Kasumi-1 (cell line): ENCODE results near the gene SORD.
"Not testable (repeated sequence)": the region's sequence is repeated elsewhere in the genome, so short reads cannot be mapped to it uniquely, and the experiment has no call there.

Experiments
- DNase-seq, 2 experiments: peaks; one replicate each; lab custom pipeline; 2025; lab: John Stamatoyannopoulos, UW

The SORD gene

DNA sequence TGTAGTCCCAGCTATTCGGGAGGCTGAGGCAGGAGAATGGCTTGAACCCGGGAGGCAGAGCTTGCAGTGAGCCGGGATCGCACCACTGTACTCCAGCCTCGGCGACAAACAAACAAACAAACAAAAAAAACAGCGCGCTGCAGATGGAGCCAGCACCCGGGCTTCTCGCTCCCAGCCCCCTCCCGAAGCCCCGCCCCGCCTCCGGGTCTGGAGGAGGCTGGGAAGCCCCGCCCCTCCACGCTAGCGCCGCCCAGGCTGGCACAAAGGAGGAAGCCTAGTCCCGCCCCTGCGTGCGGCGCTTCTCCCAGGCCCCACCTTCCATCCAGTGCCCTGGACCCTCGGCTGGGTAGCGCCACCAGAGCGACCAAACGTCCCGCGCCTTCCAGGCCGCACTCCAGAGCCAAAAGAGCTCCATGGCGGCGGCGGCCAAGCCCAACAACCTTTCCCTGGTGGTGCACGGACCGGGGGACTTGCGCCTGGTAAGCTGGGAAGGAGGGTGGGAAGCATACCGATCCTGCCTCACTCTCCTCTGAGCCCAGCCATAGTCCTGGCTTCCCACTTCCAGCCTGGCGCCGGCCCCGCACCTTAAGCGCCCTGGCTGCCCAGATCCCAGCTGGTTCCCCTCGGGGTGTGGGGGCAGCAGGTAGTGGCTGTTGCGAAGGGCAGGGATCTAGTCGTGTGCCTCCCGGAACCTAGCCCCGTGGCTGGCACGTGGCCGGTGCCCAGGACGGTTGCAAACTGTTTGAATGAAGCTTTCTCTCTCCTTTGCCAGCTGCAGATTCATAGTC lies at the start of gene SORD:
SORD (plus strand) TSS at position 325 of the 788 bp plus-strand sequence; CDS start at position 414, 89 bp downstream.
- peak; percentile 28 to 58 for DNase-seq

DNA sequence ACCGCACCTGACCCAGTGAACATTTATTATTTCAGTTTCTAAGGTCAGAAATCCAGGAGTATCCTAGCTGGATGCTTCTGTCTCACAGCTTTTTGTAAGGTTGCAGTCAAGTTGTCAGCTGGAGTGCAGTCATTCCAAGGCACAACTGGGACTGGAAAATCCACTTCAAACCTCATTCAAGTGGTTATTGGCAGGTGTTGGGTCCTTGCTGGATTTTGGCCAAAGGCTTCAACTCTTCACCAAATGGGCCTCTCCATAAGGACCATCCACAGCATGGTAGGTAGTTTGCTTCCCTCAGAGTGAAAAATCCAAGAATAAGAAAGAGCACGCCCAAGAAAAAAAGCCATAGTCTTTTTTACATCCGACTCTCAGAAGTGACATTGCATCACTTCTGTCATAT lies 46.8 kb upstream of the SORD start:
- DNase-seq: not testable (repeated sequence)

DNA sequence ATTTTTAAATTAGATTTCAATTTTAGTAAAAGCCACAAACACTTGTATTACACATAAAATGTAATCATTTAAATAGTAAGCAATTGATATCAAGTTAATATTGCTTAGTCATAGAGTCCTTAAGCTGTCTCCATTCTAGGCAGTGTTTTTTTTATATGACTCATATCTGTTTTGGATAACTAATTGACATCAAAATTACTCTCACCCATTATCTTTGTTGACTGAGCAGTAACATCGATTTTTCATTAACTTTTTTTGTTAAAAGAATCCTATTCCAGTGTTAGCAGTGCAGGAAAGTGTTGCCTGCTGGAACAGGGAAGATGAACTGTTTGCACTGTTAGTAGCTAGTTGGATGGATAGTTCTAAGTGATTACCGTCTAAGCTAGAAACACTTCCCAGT lies 45.2 kb upstream of the SORD start:
- not testable (repeated sequence) for DNase-seq

DNA sequence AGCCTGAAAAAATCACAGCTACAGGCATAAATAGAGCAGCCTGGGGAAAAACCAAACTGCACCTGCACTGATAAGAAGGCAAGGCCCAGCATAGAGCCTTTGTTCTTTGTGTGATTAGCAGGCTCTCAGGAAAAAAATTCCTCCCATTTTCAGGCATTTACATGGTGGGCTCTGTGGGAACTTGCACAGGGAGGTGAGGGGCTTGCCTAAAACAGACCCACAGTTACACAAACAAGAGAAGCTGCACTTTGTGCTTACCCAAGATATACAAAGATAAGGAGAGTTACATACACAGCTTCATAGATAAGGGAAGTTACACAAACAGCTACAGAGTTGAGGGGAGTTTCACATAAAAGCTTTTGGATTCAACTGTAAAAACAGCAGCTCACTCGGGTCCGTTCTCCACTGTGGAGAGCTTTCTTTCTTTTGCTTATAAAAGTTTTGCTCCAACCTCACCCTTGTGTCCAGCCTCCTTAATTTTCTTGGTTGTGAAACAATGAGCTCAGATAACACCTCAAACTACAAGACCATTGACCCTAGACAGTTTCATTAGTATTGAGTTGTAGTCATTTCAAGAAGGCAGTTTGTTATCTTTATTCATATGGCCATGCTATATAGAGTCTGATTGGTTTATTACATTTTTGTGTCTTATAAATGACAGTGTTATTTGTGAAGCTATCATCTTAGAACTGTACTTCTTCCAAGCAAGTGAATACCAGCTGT lies 43.2 kb upstream of the SORD start:
- not testable (repeated sequence) for DNase-seq

DNA sequence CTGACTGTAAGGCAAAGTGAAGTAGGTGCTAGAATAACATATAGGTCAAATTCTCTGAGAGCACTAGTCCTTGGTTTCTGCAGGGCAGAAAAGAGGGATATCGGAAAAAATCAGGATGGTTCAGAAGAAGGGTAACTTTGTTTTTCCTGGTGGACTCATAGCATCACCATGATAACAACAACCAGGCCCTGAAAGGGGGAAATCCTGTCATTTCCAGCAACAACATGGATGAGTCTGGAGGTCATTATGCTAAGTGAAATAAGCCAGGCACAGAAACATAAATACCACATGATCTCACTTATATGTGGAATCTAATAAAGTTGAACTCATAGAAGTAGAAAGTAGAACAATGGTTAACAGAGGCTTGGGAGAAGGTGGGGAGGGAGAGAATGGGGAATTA lies 38.9 kb upstream of the SORD start:
- not testable (repeated sequence) for DNase-seq

DNA sequence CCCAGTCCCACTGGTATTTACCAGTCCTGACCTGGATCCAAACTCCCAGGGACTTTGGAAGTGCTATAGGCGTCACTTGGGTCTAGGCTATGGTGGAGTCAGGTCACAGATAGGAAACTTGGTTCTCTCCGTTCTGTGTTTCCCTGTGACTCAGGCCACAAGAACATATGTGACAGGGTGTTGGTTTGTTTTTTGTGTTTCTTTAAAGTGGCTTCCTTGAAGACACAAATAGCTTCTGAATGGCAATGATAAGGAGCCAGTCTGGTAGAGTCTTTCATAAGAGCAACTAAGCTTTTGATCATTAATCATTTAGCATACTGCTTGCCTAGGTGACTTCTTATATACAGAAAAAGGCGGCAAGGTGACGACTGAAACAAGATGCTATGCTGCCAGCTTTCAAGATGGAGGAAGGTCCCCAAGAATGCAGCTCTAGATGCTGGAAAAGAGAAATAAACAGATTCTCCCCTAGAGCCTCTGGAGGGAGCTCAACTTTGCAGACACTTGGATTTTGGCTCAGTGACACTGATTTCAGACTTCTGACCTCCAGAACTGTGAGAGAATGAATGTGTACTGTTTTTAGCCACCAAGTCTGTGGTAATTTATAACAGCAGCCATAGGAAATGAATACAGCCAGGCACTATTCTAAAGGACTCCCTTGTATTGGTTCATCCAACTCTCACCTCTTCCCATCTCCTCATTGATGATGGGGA lies 36.5 kb upstream of the SORD start:
- DNase-seq: not testable (repeated sequence)

DNA sequence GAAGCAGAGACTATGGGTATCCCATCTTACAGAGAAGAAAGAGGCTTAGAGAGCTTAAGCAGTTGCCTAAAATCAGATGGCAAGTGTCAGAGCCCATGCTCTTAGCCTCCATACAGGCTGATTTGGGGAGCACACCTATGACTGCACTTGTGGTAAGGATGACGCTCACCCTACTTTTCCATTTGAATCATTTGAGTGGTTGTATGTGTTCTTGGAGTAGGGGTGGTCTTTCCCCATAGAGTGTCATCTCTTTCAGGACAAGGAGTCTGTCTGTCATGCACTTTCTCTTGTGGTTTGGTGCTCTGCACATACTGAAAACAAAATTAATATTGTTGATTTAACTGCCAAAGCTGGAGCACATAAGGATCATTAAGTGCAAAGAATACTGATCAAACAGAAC lies 35.3 kb upstream of the SORD start:
- not testable (repeated sequence) for DNase-seq

DNA sequence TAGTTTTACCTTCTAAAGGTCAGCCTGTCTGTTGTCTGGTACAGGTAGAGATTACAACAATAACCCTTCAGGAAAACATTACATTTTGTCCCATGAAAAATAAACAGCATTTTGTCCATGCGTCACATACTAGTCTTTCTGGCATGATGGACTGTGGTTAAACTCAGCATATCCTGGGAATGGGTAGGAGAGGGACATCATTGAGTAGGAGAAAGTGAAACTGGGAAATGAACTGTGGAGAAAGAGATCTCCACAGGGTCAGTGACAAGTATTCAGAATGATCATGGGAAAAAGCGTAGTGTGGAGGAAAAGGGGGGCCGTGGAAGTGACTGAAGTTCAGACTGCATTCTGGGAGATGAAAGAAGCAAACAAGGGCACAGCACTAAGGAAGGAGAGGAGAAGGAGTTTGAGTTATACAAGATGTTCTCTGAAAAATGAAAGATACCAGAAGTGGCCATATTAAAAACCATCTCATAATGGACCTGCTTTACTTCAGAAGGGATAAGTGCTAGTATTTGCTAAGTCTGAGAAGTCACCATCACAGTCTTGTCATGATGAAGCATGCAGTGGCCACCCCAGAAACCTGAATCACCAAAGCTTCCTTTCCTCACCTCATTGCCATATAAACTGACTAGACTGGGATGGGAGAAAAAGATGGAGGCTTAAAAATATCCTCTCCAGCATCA lies 34.7 kb upstream of the SORD start:
- DNase-seq: not testable (repeated sequence)

DNA sequence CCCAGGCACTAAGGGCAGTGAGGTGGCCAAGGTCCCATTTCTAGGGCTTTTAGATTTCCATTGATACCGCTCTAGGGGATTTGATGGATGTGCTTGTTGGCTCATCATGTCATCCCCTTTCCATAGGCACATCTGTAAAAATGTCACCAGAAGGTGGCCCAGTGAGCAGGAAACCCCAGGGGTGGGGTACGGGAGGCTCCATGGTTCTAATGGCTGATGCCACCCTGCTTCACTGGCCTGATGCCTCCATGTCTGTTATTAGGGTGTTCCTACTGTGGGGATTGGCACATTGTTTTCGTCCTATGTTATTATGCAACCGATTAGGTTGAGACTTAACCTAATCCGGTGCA lies 34.1 kb upstream of the SORD start:
- not testable (repeated sequence) for DNase-seq

DNA sequence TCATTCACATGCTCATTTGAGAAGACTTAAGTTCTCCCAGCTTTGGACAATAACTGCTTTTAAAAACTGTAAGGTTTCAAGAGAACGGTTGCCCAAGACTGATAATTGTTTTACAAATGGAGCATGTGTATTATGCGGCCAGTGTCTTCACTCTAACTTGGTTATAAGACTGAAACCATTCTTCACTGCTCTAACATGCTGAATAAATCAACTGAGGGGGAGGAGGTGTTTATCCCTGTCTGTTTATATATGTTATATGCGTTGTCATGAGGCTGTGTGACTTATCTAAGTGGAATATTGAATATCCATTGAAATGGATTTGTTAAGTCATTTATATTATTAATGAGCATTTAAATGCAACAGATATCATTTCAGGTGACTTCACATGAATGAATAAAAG lies 25.4 kb upstream of the SORD start:
- not testable (repeated sequence) for DNase-seq

DNA sequence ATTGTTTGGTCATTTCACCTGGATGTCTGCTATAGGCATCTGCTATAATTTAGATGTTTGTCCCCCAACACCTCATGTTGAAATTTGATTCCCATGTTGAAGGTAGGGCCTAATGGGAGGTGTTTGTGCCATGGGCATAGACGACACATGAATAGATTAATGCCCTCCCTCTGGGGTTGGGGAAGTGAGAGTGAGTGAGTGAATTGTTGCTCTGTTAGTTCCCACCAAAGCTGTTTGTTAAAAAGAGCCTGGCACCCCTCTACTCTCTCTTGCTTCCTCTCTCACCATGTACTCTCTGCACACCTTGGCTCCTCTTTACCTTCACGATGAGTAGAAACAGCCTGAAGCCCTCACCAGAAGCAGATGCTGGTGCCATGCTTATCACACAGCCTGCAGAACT lies 23.9 kb upstream of the SORD start:
- no peak for DNase-seq

DNA sequence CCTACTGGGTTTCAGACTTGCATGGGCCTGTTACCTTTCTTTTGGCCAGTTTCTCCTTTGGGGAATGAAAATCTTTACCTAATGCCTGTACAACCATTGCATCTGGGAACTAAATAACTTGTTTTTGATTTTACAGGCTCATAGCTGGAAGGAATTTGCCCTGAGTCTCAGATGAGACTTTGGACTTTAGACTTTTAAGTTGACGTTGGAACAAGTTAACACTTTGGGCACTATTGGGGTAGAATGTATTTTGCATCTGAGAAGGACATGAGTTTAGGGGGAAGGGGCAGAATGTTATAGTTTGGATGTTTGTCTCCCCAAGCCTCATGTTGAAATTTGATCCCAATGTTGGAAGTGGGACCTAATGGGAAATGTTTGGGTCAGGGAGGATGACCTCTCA lies 21.8 kb upstream of the SORD start:
- DNase-seq: not testable (repeated sequence)

DNA sequence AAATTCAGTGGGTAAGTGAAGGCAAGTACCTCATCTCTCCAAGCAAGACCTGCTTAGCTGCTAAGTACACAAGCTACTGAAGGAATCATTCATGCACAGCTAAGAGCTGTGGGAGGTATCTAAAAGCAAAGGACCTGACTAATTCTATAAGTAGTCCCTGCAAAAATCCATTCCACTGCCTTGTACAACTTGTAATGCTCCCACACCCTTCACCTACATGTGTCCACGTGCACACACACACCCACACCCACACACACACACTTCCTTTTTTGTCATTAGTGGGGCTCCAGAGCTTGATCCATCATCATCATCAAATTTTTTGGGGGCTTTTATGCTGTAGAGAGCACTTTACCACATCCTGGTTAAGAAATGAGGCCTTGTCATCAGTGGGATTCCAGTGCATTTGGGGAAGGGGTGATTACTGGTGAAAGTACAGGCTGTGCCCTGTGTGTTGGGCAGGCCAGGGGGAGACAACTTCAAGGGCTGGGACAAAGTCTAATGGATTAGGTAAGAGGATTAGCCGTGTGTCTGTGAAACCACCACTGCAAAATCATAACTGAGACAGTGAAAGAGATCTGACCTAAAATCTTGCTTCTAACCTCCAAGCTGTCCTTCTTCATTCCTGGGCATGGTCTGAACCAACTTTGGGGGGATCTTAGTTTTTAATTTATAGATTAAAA lies 19.1 kb upstream of the SORD start:
- DNase-seq: not testable (repeated sequence)

DNA sequence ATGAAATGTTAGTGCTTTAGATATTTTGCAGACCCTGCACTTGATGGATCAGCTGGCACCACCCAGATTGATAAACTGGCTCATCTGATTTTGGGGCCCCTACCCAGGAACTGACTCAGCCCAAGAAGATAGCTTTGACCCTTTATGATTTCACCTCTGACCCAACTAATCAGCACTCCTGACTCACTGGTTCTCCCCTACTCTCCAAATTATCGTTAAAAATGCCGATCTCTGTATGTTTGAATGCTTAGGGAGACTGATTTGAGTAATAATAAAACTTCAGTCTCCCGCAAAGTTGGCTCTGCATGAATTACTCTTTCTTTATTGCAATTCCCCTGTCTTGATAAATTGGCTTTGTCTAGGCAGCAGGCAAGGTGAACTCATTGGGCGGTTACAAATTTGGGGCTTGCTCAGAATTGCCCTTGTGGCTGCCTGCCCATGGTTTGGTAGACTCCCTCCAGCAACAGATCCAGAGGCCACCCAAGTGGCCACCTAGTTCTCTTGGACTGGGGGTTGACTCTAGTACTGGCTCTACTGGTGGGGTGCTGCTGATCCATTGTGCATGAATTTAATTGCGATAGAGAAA lies 18.3 kb upstream of the SORD start:
- not testable (repeated sequence) for DNase-seq

DNA sequence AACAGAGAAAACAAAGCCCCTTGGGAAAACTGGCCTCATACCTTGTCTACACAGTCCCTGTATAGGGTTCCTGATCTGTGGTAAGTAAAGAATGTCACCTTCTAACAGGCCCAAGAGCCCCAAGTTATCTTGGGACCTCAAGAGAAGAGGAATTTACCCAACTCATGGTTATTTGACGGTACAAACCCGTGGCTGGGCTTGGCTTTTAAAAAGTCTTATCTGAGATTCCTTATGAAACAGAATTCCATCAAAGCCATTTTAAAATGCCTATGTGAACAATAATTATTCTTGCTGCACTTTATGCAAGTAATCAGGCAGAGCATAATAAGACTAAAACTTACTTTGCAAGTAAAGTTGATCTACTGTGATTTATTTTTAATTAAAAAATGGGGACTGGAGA lies 13.9 kb upstream of the SORD start:
- DNase-seq: no peak

DNA sequence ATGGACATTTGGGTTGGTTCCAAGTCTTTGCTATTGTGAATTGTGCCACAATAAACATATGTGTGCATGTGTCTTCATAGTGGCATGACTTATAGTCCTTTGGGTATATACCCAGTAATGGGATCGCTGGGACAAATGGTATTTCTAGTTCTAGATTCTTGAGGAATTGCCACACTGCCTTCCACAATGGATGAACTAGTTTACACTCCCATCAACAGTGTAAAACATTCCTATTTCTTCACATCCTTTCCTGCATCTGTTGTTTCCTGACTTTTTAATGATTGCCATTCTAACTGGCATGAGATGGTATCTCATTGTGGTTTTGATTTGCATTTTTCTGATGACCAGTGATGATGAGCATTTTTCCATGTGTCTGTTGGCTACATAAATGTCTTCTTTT lies 7.9 kb upstream of the SORD start:
- not testable (repeated sequence) for DNase-seq

DNA sequence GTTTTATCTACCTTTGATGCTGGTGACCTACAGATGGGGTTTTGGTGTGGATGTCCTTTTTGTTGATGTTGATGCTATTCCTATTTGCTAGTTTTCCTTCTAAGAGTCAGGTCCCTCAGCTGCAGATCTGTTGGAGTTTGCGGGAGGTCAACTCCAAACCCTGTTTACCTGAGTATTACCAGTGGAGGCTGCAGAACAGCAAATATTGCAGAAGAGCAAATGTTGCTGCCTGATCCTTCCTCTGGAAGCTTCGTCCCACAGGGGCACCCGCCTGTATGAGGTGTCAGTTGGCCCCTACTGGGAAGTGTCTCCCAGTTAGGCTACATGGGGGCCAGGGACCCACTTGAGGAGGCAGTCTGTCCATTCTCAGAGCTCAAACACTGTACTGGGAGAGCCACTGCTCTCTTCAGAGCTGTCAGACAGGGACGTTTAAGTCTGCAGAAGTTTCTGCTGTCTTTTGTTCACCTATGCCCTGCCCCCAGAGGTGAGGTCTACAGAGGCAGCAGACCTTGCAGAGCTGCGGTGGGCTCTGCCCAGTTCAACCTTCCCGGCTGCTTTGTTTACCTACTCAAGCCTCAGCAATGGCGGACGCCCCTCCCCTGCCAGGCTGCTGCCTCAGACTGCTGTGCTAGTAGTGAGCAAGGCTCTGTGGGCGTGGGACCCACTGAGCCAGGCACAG lies 2.6 kb upstream of the SORD start:
- DNase-seq: not testable (repeated sequence)

DNA sequence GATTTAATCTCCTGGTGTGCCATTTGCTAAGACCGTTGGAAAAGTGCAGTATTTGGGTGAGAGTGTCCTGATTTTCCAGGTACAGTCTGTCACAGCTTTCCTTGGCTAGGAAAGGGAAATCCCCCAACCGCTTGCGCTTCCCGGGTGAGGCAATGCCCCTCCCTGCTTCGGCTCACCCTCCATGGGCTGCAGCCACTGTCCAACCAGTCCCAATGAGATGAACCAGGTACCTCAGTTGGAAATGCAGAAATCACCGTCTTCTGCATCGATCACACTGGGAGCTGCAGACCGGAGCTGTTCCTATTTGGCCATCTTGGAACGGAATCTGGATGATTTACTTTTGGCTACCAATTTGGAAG lies 2.1 kb upstream of the SORD start:
- not testable (repeated sequence) for DNase-seq

DNA sequence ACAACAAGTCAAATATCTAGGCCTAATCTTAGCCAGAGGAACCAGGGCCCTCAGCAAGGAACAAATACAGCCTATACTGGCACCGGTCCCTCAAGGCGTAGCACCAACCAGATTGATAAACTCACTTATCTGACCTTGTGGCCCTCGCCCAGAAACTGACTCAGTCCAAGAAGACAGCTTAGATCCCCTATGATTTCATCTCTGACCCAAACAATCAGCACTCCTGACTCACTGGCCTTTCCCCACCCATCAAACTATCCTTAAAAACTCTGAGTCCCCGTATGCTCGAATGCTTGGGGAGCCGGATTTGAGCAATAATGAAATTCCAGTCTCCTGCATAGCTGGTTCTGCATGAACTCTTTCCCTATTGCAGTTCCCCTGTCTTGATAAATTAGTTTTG lies 1.6 kb upstream of the SORD start:
- no peak for DNase-seq

DNA sequence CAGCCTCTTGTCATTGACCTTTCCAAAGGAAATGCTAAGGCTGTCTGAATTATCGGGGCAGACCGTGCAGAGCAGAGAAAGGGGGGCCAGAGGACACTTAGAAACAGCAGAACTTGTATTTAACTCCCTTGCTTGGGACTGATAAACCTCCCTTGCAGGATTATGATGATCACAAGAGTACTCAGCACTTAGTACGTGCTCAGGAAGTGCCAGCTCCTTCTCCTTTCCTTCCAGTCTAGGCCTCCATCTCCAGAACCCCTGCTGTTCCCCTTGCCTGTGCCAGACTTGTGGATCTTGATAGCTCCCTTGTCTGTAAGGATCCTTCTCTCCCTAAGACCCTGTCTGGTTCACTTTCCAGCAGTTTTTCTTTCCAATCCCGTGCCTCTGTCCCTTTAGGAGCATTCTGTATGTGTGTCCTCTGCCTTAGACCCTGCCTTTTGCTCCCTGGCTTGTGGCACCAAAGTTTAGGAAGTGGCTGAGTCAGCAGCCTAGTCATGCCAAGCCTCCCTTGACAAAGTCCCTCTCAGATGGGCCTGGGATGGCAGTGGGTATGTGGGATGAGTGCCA lies 747 bp downstream of the SORD start:
- DNase-seq: peak; percentile 0 to 1
